GM12873 (cell line): ENCODE measurements around the gene RBCK1.

ENCODE experiments used
- CTCF ChIP-seq: IDR thresholded peaks from 2 replicates; pipeline ENCODE4 v1.5.1; 2012; ENCODE audit warnings: low read depth, mild to moderate bottlenecking, moderate library complexity, low read length, control low read depth; ENCODE audit not compliant: insufficient read depth; ENCODE audit errors: missing control alignments

The RBCK1 gene

GRCh38 chr20:400454-401275 is 7.4 kb upstream of the RBCK1 start:
- TF ChIP-seq CTCF, result no peak

DNA sequence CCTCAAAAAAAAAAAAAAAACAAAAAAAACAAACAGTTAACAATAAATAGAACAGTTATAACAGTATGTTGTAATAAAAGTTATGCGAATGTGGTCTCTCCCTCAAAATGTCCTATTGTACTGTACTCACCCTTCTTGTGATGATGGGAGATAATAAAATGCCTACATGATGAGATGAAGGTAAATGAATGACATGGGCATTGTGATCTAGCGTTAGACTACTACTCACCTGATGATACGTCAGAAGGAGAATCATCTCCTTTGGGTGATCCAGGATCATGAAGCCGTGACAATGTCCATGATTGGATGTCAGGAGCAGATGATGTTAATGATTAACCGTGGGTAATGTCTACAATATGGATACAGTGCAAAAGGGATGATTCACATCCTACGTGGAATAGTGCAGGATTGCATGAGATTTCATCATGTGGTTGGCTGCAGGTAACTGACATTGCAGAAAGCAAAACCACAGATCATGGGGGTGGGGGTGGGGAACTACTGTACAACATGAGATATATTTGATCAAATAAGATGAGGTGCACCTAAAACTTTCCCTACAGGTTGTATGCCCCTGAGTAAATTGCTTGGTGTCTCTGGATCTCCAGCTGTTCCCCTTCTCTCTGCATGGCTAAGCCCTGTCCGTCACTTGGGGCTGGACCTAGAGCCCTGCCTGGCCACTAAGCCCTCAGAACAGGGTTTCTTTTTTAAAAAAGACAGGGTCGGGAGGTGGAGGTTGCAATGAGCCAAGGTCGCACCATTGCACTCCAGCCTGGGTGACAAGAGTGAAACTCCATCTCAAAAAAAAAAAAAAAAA is 6.2 kb upstream of the RBCK1 start:
- no peak for TF ChIP-seq CTCF

GRCh38 chr20:402496-402885 is 5.6 kb upstream of the RBCK1 start:
- TF ChIP-seq CTCF, result no peak

- no peak for TF ChIP-seq CTCF
Measured at GRCh38 chr20:402898-403581, 5.1 kb upstream of the RBCK1 start.

GRCh38 chr20:403582-403957 is 4.5 kb upstream of the RBCK1 start:
- no peak for TF ChIP-seq CTCF

GRCh38 chr20:404088-404487 is 4.0 kb upstream of the RBCK1 start:
- TF ChIP-seq CTCF, result no peak
